Measurements from ENCODE around the gene CACNA2D2.
A peak's percentile ranks its signal among the peaks of the same experiment; 100 is the strongest.

Gene CACNA2D2

DNA sequence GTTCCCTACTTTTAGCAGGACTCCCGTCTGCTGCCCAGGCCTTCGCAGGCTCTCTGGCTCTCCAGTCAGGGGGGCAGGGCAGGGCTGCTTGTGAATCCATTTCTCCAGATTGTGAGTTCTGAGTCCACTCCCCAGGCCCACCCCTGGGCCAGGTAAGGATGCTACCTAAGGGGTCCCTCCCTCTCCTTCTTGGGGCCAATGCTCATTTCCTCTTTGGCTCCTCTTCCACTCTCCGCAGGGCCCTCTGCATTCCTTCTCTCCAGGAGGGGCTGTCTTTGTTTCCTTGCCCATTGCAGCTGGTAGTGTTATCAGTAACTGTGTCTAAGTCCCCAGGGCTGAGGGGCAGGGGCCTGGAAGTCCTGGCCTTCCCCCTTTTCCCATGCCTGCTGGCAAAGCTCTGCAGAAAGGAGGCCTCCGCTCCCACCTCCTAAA lies 13.0 kb upstream of the CACNA2D2 start:
- Histone ChIP-seq H3K9me3 (ENCODE audit: control insufficient read depth, insufficient read depth, low read depth, low read length) (no peaks in the 10 kb centered on the region), H3K4me3 (ENCODE audit: low read depth, low read length) (no peak overlapping the region), H3K36me3 (ENCODE audit: control insufficient read depth in 2 of 2, insufficient read depth in 1 of 2, low read length in 2 of 2) (no peaks in the 10 kb centered on the region), H3K4me1 (ENCODE audit: control insufficient read depth, insufficient read depth, low read length) (peaks cover 13% of the 10 kb centered on the region), H3K27ac (ENCODE audit: extremely low read depth, low read depth, low read length) (peak overlapping the region; percentile 53; the same call in 1 of the 2 replicates)
- TF ChIP-seq ZNF670 (tag by site-specific recombination; IDR thresholded peaks at IDR 0.05; ENCODE audit: low read depth) (no peak), KLF1 (tag by site-specific recombination; IDR thresholded peaks at IDR 0.05) (no peak), SCRT2 (tag by site-specific recombination; IDR thresholded peaks at IDR 0.05) (no peak), ZBTB26 (tag by site-specific recombination; optimal IDR thresholded peaks at IDR 0.05) (peak; percentile 1), ZNF26 (tag by site-specific recombination; IDR thresholded peaks at IDR 0.05) (no peak), KLF16 (tag by site-specific recombination; IDR thresholded peaks at IDR 0.05) (no peak), GLIS1 (tag by site-specific recombination; IDR thresholded peaks at IDR 0.05) (0 out of 2 replicates have a peak, but pooled peaks have one; percentile 28), TRIM28 (IDR thresholded peaks at IDR 0.05; ENCODE audit: borderline replicate concordance, low read length) (no peak), ZNF202 (tag by site-specific recombination; IDR thresholded peaks at IDR 0.05; ENCODE audit: borderline replicate concordance) (no peak), ZBTB17 (tag by site-specific recombination; IDR thresholded peaks at IDR 0.05) (peak; percentile 83)
- CTCF ChIA-PET: interaction anchor here (1.0 to 2.1 kb wide), 3 partner anchors 33 to 97 kb away, joined by 3 to 7 read pairs (median 6); no protein-coding TSS in a partner anchor
- POLR2A ChIA-PET: interaction anchor here (0.6 kb wide), 1 partner anchor 151 kb away, joined by 3 read pairs; no protein-coding TSS in a partner anchor

DNA sequence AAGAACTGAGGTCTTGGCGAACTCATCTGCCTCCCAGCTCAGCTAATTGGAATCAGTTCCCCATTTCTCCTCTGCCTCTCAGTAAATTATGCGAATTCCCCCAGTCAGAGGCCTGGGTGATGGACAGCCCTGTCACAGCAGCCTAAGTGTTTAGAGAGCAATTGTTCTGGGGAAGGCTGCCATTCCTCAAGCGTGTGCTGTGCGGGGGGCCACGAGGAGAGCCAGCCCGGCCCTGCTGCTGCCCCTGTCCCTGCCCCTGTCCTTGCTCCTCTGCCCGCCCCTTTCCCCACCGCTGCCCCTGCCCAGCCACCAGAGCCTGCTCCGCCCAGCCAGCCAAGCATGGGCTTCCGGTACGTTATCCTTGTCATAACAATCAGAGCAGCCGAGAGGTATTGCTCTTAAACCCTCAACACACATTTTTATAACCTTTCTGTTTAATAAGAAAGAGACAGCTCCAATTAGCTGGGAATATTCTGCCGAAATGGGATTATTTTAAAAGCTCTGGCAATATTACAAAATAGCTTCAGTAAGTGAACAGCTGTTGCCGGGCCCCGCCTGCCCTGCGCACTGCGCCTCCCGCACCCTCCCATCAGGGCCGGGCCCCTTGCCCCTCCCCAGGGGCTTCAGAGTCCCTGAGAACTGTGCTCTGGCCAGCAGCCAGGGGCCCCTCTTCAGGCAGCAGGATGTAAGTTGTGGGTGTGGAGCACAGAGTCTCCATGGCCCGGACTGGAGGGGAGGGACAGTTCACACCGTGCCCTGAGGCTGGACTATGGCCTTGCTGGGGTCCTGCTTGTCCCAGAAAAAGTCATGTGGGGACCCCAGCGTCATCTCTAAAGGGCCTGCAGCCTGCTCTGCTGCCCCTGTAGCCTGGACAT lies 12.4 kb upstream of the CACNA2D2 start:
- Histone ChIP-seq H3K27ac (ENCODE audit: extremely low read depth, low read depth, low read length) (peak overlapping the region; percentile 53; the same call in 1 of the 2 replicates), H3K4me1 (ENCODE audit: control insufficient read depth, insufficient read depth, low read length) (peaks cover 13% of the 10 kb centered on the region), H3K36me3 (ENCODE audit: control insufficient read depth in 2 of 2, insufficient read depth in 1 of 2, low read length in 2 of 2) (no peaks in the 10 kb centered on the region), H3K4me3 (ENCODE audit: low read depth, low read length) (no peak overlapping the region), H3K9me3 (ENCODE audit: control insufficient read depth, insufficient read depth, low read depth, low read length) (no peaks in the 10 kb centered on the region)
- ChIA-PET CTCF (interaction anchor here (1.0 to 2.1 kb wide), 5 partner anchors 13 to 98 kb away, joined by 3 to 7 read pairs (median 3); no protein-coding TSS in a partner anchor), POLR2A (interaction anchor here (0.6 kb wide), 1 partner anchor 22 kb away, joined by 6 read pairs; no protein-coding TSS in a partner anchor)
- no peak for TF ChIP-seq ZEB2 (tag by site-specific recombination; IDR thresholded peaks at IDR 0.05)
- TF ChIP-seq, protein P1, sequence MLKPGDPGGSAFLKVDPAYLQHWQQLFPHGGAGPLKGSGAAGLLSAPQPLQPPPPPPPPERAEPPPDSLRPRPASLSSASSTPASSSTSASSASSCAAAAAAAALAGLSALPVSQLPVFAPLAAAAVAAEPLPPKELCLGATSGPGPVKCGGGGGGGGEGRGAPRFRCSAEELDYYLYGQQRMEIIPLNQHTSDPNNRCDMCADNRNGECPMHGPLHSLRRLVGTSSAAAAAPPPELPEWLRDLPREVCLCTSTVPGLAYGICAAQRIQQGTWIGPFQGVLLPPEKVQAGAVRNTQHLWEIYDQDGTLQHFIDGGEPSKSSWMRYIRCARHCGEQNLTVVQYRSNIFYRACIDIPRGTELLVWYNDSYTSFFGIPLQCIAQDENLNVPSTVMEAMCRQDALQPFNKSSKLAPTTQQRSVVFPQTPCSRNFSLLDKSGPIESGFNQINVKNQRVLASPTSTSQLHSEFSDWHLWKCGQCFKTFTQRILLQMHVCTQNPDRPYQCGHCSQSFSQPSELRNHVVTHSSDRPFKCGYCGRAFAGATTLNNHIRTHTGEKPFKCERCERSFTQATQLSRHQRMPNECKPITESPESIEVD (tag by site-specific recombination; IDR thresholded peaks at IDR 0.05): no peak
- peak; percentile 74 for TF ChIP-seq ZNF335 (tag by site-specific recombination; conservative IDR thresholded peaks at IDR 0.05)
- TF ChIP-seq ZNF24 (tag by site-specific recombination; IDR thresholded peaks at IDR 0.05): no peak
- no peak for TF ChIP-seq ZNF266 (tag by site-specific recombination; IDR thresholded peaks at IDR 0.05; ENCODE audit: low read depth)
- TF ChIP-seq, protein P2, sequence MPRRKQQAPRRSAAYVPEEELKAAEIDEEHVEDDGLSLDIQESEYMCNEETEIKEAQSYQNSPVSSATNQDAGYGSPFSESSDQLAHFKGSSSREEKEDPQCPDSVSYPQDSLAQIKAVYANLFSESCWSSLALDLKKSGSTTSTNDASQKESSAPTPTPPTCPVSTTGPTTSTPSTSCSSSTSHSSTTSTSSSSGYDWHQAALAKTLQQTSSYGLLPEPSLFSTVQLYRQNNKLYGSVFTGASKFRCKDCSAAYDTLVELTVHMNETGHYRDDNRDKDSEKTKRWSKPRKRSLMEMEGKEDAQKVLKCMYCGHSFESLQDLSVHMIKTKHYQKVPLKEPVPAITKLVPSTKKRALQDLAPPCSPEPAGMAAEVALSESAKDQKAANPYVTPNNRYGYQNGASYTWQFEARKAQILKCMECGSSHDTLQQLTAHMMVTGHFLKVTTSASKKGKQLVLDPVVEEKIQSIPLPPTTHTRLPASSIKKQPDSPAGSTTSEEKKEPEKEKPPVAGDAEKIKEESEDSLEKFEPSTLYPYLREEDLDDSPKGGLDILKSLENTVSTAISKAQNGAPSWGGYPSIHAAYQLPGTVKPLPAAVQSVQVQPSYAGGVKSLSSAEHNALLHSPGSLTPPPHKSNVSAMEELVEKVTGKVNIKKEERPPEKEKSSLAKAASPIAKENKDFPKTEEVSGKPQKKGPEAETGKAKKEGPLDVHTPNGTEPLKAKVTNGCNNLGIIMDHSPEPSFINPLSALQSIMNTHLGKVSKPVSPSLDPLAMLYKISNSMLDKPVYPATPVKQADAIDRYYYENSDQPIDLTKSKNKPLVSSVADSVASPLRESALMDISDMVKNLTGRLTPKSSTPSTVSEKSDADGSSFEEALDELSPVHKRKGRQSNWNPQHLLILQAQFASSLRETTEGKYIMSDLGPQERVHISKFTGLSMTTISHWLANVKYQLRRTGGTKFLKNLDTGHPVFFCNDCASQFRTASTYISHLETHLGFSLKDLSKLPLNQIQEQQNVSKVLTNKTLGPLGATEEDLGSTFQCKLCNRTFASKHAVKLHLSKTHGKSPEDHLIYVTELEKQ (tag by site-specific recombination; IDR thresholded peaks at IDR 0.05; ENCODE audit: borderline replicate concordance): no peak
- TF ChIP-seq YY2 (tag by site-specific recombination; IDR thresholded peaks at IDR 0.05): no peak
- no peak for TF ChIP-seq ZNF747 (tag by site-specific recombination; IDR thresholded peaks at IDR 0.05)
- no peak for TF ChIP-seq ZNF2 (tag by site-specific recombination; IDR thresholded peaks at IDR 0.05)
- TF ChIP-seq ZNF394 (tag by site-specific recombination; IDR thresholded peaks at IDR 0.05; ENCODE audit: borderline replicate concordance): no peak
- TF ChIP-seq ZNF423 (tag by site-specific recombination; IDR thresholded peaks at IDR 0.05): peak; percentile 64; the same call in 1 of the 2 replicates
- no peak for TF ChIP-seq MEIS1 (CRISPR knock-in tag; IDR thresholded peaks at IDR 0.05; ENCODE audit: borderline replicate concordance)
- TF ChIP-seq ZFP37 (tag by site-specific recombination; IDR thresholded peaks at IDR 0.05): no peak
- TF ChIP-seq, protein P3, sequence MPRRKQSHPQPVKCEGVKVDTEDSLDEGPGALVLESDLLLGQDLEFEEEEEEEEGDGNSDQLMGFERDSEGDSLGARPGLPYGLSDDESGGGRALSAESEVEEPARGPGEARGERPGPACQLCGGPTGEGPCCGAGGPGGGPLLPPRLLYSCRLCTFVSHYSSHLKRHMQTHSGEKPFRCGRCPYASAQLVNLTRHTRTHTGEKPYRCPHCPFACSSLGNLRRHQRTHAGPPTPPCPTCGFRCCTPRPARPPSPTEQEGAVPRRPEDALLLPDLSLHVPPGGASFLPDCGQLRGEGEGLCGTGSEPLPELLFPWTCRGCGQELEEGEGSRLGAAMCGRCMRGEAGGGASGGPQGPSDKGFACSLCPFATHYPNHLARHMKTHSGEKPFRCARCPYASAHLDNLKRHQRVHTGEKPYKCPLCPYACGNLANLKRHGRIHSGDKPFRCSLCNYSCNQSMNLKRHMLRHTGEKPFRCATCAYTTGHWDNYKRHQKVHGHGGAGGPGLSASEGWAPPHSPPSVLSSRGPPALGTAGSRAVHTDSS (tag by site-specific recombination; IDR thresholded peaks at IDR 0.05): no peak
- TF ChIP-seq ZNF785 (tag by site-specific recombination; IDR thresholded peaks at IDR 0.05): no peak

Measured in HEK293 (cell line).